HG02610 (cell line): Measurements from ENCODE around the gene TBC1D24.
"Not testable (repeated sequence)": the region's sequence is repeated elsewhere in the genome, so short reads cannot be mapped to it uniquely, and the experiment has no call there.

Experiments
- ATAC-seq: cut with Tn5 transposase; IDR thresholded peaks from one replicate; pipeline ENCODE4 v1.9.1; 2021; ENCODE audit warnings: mild to moderate bottlenecking, moderate library complexity; ENCODE audit not compliant: unreplicated experiment

Gene TBC1D24

DNA sequence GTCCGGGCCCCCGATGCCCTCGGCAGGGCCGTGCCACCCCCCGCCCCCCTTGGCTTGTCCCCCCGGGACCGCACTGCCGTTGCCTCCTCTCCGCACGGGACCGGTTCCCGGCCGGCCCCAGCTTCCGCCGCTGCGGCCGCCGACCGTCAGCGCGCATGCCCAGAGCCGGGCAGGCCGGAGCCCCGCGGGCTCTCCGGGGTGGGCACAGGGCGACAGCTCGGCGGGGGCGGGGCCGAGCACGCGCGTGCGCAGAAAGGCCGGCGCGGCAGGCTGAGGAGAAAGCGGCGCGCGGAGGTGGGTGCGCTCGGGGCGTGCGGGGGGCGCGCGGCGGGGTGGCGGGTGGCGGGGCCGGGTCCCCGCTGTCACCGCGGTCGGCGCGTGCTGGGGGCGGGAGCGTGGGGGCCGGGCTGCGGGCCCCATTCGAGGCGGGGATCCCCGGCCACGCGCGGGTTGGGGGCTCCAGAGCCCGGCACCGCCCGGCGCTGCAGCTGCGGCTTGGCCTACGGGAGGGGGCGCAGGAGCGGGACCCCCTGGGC lies at the start of gene TBC1D24:
Gene TBC1D24 (plus strand): TSS at position 251 of the 536 bp plus-strand sequence. CDS start 21,022 bp downstream, outside the sequence.
- peak; percentile 54 for ATAC-seq

DNA sequence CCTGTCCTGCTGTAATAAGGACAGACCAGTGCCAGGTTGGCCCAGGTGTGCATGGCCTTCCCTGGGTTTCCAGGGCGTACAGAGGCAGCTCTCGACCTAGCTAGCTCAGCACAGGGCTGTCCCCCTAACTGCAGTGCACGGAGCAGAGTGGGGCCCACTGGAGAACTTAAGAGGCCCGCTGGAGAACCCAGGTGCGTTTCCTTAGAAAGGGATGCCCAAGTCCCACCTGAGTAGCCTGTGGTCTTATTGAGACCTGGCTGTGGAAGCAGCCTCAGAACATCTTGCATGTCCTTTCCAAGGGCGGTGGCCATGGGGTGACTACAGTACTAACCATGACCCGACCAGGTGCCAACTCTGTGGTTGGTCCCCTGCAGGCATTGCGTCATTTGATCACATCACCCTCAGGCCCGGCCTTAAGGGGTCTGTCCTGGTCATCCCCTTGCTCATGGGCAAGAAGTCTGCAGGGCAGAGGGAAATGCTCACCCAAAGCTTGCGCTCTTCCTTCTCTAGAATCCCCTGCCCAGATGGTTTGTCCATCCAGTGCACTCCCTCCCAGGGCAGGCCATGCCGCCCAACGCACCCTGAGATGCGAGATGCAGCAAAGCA lies 49.0 kb upstream of the TBC1D24 start:
- ATAC-seq, result no peak

GRCh38 chr16:2426941-2427361 lies 48.0 kb upstream of the TBC1D24 start:
- ATAC-seq, result no peak

DNA sequence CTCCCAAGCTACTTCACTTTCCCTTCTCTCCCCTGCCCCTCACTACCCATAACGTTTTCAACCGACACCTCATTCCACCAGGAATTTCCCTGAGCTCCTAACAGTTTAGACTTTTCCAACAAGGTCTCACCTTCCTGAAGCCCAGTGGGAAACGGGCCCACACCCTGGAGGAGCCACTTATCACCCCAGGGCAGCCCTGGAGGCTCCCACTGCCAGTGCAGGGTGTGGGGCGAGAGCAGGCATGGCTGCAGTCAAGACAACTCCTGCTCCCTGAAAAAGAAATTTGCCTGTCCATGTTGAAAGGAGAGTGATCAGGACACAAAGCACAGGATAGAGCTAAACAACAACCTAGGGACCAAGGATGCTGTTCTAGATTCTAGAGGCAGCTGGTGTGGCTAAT lies 47.4 kb upstream of the TBC1D24 start:
- no peak for ATAC-seq

DNA sequence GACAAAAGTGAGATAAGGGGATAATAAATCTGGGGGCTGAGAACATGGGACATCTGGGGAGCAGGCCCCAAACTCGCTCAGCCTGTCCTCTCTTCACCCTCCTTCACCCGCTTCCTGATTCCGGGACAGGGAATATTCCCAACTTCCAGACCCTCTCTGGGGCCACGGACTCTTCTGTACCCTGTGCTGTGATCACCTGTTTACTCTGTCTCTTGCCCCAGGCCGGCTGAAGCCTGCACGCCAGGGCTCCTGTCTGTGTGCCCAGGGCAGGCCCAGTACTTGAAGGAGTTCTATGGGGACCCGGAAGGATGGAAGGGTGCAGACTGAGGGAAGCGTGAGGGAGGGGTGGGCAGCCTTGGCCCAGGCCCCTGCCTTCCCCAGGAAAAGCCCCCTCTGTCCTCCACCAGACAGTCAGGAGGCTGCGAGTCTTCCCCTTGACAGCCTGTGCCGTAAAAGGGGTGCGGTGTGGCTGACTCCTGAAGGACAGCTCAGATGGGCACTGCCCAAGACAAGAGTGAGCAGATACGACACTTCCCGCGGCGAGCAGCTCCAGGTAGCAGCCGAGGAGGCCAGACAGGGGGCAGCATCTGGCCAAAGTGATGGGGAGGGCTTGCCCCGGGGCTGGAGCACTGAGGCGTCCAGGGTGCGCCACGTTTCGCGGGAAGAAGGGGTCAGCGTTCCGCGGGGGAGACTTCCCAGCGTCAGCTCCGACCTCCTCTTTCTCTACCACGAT lies 46.7 kb upstream of the TBC1D24 start:
- ATAC-seq, result no peak

- ATAC-seq, result no peak
These were observed 46.2 kb upstream of the TBC1D24 start for GRCh38 chr16:2428784-2429033.

GRCh38 chr16:2429034-2429770 lies 45.7 kb upstream of the TBC1D24 start, which contains the start of gene CCNF:
Gene CCNF, plus strand, starts transcription at chr16:2429447. Its CDS starts 35 bp downstream, at chr16:2429482.
- ATAC-seq, result peak; percentile 77

DNA sequence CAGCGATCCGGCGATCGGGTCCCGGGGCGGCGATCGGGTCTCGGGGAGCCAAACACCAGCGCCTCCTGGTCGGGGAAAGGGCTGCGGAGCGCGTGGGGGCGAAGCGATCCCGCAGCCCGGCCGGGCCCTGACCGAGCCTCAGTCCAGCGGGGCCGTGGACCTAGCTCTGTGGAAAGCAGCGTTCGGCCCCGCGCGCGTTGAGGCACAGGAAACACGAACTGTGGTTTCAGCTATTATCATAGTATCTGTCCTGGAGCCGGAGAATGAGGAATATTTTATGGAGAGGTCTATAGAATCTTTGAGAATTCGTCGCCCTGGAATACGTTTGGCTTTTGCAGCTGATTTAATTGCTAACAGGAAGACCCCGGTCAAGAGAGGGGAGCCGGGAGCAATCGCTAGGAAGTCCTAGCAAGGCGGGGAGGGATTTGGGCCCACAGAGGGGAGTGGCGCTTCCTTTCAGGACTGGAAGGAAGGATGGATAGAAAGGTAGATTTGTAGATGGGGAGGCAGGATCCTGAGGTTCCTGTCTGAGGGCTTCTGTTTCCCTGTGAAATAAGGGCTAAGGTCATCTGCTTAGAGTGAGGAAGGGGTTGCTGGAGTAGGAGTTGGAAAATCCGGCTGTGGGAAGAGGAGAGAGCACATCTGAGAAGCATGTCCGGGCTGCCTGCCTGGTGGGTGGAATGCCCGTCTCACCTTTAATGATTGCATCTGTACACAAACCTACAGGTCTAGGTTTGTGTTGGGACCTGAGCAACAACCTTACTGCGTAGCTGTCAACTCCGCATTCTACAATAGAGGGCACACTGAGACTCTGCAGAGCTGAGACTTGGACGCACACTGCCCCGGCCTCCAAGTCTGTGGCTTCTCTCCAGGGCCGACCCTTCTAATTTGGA lies 44.9 kb upstream of the TBC1D24 start:
- peak; percentile 8 for ATAC-seq

DNA sequence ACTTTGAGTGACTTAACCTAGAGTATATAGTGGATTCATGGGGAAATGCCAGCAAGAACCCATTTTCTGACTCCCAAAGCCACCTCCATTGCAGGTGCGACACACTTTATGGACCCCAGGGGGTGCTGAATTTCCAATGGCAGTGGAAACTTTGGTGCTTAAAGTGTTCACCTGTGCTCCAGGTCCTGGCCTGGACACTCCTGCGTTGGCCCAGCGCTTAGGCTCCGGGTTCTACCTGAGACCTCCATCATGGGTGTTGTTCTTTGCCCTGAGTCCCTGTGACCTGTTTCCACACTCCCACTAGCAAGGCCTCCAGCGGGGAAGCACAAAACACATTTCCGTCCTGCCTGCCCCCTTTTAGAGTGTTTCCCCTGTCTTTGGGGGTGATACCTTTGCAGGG lies 42.6 kb upstream of the TBC1D24 start:
- ATAC-seq, result no peak

DNA sequence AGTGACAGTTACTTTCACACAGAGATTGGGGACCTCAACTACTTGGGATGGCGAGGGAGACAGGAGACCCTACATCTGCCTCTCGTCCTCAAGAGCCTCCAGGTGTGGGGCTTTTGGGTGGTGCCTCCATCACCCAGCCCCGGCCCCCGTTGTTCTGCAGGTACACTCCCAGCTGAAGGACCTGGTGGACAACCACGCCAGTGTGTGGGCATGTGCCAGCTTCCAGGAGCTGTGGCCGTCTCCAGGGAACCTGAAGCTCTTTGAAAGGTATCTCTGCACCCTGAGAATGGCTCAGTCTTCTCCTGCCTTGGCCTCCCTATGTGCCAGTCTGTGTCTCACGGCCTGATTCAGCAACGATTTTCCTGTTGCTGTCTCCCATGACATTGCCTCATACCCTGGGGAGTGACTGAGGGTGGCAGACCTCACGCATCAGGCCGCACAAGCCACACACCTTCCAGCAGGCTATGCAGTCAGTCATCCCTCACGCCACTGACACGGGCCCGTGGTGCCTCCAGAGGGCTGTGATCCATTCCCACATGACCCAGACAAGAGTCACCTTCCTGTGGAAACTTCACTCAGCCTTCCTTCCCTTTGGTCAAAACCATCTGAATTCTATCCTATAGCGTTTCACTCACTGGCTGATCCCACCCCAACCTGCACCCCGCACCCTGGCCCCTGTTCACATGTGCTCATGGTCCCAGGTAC lies 42.0 kb upstream of the TBC1D24 start:
- no peak for ATAC-seq

GRCh38 chr16:2435236-2435635 lies 39.7 kb upstream of the TBC1D24 start:
- not testable (repeated sequence) for ATAC-seq

- ATAC-seq, result no peak
These were observed 38.8 kb upstream of the TBC1D24 start for GRCh38 chr16:2436110-2436509.

- no peak for ATAC-seq
These were observed 37.7 kb upstream of the TBC1D24 start for GRCh38 chr16:2437032-2437790.

DNA sequence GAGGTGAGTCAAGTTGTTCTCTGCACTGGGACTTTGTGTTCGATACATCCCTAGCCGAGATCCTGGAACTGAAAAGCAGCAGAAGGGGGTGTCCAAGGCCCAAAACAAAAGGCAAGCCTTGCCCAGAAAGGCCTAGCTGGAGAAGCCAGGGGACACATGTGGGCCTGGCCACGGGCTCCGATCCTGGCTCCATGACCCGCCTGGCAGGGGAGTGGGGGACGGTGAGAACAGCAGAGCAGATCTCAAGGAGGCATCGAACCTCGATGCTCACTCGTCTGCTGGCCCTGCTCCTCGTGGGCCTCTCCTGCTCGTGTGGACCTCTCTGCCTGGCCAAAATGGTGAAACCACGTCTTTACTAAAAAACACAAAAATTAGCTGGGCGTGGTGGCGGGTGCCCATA lies 36.8 kb upstream of the TBC1D24 start:
- no peak for ATAC-seq

DNA sequence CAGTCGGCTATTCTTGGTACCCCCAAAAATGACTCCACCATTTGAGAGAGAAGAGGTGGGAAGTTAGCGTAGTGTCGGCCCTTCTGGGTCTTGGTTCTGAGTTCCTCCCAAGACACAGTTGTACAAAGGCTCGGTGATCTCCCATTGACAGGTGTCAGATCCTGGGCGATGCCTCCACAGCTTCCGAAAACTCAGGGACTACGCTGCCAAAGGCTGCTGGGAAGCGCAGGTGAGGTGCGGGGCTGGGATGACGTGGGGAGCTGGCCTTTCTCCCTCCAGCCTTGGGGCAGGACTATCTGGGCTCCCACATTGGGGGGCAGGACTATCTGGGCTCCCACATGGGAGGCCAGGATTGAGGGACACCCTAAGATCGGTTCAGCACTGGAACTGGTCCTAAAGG lies 35.3 kb upstream of the TBC1D24 start:
- no peak for ATAC-seq

GRCh38 chr16:2441143-2441804 lies 33.7 kb upstream of the TBC1D24 start:
- not testable (repeated sequence) for ATAC-seq

- no peak for ATAC-seq
These were observed 31.4 kb upstream of the TBC1D24 start for GRCh38 chr16:2443555-2443954.

DNA sequence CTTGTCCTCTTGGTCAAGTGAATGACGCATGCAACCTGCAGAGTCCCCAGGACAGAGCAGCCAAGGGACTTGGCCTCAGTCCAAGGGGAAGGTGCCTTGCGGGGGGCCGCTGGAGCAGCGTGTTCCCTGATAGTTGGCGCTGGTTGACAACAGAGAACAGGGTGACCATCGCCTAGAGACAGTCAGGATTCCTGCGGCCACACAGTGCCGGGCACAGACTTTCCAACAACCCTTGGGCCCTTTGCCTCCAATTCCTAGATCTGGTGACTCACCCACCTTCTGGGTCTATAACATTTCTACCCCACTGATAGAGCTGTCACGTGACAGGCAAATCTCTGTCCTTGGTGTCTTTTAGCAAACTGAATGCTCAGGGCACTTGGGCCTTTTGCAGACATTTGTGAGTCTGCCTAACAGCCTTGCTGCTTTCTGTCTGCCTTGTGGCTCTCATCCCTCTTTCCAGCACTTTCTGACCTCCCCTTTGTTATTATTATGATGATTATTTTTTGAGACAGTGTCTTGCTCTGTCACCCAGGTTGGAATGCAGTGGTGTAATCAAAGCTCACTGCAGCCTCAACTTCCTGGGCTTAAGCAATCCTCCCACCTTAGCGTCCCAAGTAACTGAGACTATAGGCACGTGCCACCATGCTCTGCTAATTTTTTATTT lies 26.9 kb upstream of the TBC1D24 start:
- no peak for ATAC-seq
